ENCODE data around the gene CHRNE. TPM values are rescaled to one million over a fixed set of nuclear protein-coding genes. Genes with fewer than 3 reads are reported as not detected.

CHRNE gene
- total and polyA plus RNA-seq, 2 of the 13 experiments (the other 11 are each of a cell fraction or from before 2014, with no cell fraction given) = 0.53 to 0.59 TPM

DNA sequence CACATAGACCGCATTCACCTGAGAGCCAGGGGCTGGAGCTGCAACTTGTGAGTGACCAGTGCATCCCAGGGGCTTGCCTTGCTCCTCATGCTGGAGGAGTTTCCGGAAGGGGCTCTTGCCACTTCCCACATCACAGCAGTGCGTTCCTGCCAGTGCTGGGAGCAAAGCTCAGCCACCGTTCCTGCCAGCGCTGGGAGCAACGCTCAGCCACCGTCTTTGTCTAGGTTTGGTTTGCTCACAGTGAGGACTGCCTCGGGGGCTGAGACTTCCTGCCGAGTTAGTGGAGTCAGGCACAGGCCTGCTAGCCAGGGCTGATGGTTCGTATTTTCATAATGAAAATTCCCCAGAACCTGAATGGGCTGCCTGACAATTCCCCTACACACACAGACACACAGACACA, 5.4 kb upstream of the CHRNE start (continued):
- no peak for TF ChIP-seq CEBPB (IDR thresholded peaks at IDR 0.05; ENCODE audit: borderline replicate concordance, low read depth, low read length)
- TF ChIP-seq RELA (CRISPR knock-in tag; IDR thresholded peaks at IDR 0.05) = no peak
- no peak for TF ChIP-seq RAD51 (IDR thresholded peaks at IDR 0.05; ENCODE audit: borderline replicate concordance)
- TF ChIP-seq, protein P1, sequence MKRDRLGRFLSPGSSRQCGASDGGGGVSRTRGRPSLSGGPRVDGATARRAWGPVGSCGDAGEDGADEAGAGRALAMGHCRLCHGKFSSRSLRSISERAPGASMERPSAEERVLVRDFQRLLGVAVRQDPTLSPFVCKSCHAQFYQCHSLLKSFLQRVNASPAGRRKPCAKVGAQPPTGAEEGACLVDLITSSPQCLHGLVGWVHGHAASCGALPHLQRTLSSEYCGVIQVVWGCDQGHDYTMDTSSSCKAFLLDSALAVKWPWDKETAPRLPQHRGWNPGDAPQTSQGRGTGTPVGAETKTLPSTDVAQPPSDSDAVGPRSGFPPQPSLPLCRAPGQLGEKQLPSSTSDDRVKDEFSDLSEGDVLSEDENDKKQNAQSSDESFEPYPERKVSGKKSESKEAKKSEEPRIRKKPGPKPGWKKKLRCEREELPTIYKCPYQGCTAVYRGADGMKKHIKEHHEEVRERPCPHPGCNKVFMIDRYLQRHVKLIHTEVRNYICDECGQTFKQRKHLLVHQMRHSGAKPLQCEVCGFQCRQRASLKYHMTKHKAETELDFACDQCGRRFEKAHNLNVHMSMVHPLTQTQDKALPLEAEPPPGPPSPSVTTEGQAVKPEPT (CRISPR knock-in tag; IDR thresholded peaks at IDR 0.05; ENCODE audit: low read depth) = no peak
- TF ChIP-seq, protein P2, sequence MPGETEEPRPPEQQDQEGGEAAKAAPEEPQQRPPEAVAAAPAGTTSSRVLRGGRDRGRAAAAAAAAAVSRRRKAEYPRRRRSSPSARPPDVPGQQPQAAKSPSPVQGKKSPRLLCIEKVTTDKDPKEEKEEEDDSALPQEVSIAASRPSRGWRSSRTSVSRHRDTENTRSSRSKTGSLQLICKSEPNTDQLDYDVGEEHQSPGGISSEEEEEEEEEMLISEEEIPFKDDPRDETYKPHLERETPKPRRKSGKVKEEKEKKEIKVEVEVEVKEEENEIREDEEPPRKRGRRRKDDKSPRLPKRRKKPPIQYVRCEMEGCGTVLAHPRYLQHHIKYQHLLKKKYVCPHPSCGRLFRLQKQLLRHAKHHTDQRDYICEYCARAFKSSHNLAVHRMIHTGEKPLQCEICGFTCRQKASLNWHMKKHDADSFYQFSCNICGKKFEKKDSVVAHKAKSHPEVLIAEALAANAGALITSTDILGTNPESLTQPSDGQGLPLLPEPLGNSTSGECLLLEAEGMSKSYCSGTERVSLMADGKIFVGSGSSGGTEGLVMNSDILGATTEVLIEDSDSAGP (CRISPR knock-in tag; IDR thresholded peaks at IDR 0.05; ENCODE audit: borderline replicate concordance) = no peak; the same call in none of the 2 replicates
- TF ChIP-seq, protein P3, sequence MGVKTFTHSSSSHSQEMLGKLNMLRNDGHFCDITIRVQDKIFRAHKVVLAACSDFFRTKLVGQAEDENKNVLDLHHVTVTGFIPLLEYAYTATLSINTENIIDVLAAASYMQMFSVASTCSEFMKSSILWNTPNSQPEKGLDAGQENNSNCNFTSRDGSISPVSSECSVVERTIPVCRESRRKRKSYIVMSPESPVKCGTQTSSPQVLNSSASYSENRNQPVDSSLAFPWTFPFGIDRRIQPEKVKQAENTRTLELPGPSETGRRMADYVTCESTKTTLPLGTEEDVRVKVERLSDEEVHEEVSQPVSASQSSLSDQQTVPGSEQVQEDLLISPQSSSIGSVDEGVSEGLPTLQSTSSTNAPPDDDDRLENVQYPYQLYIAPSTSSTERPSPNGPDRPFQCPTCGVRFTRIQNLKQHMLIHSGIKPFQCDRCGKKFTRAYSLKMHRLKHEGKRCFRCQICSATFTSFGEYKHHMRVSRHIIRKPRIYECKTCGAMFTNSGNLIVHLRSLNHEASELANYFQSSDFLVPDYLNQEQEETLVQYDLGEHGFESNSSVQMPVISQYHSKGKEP (CRISPR knock-in tag; IDR thresholded peaks at IDR 0.05) = no peak
- TF ChIP-seq ZFP36L2 (CRISPR knock-in tag; IDR thresholded peaks at IDR 0.05) = no peak
- no peak; the same call in 1 of the 2 replicates for TF ChIP-seq SPEN (CRISPR knock-in tag; IDR thresholded peaks at IDR 0.05; ENCODE audit: low read depth)
- TF ChIP-seq, protein P4, sequence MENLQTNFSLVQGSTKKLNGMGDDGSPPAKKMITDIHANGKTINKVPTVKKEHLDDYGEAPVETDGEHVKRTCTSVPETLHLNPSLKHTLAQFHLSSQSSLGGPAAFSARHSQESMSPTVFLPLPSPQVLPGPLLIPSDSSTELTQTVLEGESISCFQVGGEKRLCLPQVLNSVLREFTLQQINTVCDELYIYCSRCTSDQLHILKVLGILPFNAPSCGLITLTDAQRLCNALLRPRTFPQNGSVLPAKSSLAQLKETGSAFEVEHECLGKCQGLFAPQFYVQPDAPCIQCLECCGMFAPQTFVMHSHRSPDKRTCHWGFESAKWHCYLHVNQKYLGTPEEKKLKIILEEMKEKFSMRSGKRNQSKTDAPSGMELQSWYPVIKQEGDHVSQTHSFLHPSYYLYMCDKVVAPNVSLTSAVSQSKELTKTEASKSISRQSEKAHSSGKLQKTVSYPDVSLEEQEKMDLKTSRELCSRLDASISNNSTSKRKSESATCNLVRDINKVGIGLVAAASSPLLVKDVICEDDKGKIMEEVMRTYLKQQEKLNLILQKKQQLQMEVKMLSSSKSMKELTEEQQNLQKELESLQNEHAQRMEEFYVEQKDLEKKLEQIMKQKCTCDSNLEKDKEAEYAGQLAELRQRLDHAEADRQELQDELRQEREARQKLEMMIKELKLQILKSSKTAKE (CRISPR knock-in tag; IDR thresholded peaks at IDR 0.05; ENCODE audit: borderline replicate concordance) = no peak
- TF ChIP-seq, protein P5, sequence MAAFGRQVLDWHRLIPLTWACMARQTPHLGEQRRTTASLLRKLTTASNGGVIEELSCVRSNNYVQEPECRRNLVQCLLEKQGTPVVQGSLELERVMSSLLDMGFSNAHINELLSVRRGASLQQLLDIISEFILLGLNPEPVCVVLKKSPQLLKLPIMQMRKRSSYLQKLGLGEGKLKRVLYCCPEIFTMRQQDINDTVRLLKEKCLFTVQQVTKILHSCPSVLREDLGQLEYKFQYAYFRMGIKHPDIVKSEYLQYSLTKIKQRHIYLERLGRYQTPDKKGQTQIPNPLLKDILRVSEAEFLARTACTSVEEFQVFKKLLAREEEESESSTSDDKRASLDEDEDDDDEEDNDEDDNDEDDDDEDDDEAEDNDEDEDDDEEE (CRISPR knock-in tag; IDR thresholded peaks at IDR 0.05) = no peak
- TF ChIP-seq ARNT2 (CRISPR knock-in tag; IDR thresholded peaks at IDR 0.05; ENCODE audit: low read depth) = 0 out of 2 replicates have a peak, but pooled peaks have one; percentile 57
- no peak; the same call in 1 of the 2 replicates for TF ChIP-seq ZNF766 (CRISPR knock-in tag; IDR thresholded peaks at IDR 0.05; ENCODE audit: borderline replicate concordance)
- no peak for TF ChIP-seq KDM5A (IDR thresholded peaks at IDR 0.05; ENCODE audit: borderline replicate concordance, low read length)
- TF ChIP-seq, protein P6, sequence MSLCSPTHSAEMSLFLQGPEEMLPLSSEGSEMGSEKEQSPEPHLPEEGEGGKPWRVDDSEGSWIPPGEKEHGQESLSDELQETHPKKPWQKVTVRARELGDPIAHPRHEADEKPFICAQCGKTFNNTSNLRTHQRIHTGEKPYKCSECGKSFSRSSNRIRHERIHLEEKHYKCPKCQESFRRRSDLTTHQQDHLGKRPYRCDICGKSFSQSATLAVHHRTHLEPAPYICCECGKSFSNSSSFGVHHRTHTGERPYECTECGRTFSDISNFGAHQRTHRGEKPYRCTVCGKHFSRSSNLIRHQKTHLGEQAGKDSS (CRISPR knock-in tag; IDR thresholded peaks at IDR 0.05; ENCODE audit: borderline replicate concordance, low read depth) = peak; percentile 62; the same call in 1 of the 2 replicates
- TF ChIP-seq ZSCAN29 (CRISPR knock-in tag; conservative IDR thresholded peaks at IDR 0.05) = no peak
- TF ChIP-seq RFXAP (CRISPR knock-in tag; IDR thresholded peaks at IDR 0.05; ENCODE audit: borderline replicate concordance) = 0 out of 2 replicates have a peak, but pooled peaks have one; percentile 37
- TF ChIP-seq ZNF382 (CRISPR knock-in tag; IDR thresholded peaks at IDR 0.05; ENCODE audit: borderline replicate concordance) = no peak
- TF ChIP-seq, protein P7, sequence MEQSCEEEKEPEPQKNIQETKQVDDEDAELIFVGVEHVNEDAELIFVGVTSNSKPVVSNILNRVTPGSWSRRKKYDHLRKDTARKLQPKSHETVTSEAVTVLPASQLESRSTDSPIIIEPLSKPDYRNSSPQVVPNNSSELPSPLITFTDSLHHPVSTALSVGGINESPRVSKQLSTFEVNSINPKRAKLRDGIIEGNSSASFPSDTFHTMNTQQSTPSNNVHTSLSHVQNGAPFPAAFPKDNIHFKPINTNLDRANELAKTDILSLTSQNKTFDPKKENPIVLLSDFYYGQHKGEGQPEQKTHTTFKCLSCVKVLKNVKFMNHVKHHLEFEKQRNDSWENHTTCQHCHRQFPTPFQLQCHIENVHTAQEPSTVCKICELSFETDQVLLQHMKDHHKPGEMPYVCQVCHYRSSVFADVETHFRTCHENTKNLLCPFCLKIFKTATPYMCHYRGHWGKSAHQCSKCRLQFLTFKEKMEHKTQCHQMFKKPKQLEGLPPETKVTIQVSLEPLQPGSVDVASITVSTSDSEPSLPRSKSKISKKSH (CRISPR knock-in tag; IDR thresholded peaks at IDR 0.05; ENCODE audit: borderline replicate concordance) = no peak
- TF ChIP-seq GATAD2A (CRISPR knock-in tag; IDR thresholded peaks at IDR 0.05) = peak; percentile 72
